Transverse colon (tissue), 3 donors: ENCODE data around the gene MYBL2.

ENCODE experiments used
- EP300 ChIP-seq: sonication (generic); formaldehyde crosslinking; IDR thresholded peaks from one replicate; pipeline ENCODE4 v1.6.1; 2017; ENCODE audit warnings: antibody characterized with exemption, low read depth
- POLR2A ChIP-seq: fragments of 450-650 bp; IDR thresholded peaks from one replicate; pipeline ENCODE4 v1.6.1; 2016; ENCODE audit warnings: antibody characterized with exemption, mild to moderate bottlenecking, moderate library complexity
- TF ChIP-seq, protein P1 (sequence below), 5 experiments: fragments of 200-600 bp in 3 of 5; fragments of 450-650 bp in 2 of 5; sonication (generic) in 3 of 5; IDR thresholded peaks; 1 replicate in 2 of 5; 2 replicates in 3 of 5; pipeline ENCODE4 v1.5.1; 2016 to 2017; ENCODE audit warnings: antibody characterized with exemption in 5 of 5, inconsistent platforms in 3 of 5, mild to moderate bottlenecking in 2 of 5, moderate library complexity in 1 of 5

- TF ChIP-seq, protein P1, sequence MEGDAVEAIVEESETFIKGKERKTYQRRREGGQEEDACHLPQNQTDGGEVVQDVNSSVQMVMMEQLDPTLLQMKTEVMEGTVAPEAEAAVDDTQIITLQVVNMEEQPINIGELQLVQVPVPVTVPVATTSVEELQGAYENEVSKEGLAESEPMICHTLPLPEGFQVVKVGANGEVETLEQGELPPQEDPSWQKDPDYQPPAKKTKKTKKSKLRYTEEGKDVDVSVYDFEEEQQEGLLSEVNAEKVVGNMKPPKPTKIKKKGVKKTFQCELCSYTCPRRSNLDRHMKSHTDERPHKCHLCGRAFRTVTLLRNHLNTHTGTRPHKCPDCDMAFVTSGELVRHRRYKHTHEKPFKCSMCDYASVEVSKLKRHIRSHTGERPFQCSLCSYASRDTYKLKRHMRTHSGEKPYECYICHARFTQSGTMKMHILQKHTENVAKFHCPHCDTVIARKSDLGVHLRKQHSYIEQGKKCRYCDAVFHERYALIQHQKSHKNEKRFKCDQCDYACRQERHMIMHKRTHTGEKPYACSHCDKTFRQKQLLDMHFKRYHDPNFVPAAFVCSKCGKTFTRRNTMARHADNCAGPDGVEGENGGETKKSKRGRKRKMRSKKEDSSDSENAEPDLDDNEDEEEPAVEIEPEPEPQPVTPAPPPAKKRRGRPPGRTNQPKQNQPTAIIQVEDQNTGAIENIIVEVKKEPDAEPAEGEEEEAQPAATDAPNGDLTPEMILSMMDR (IDR thresholded peaks at IDR 0.05): no peak
- TF ChIP-seq POLR2A (no peak), EP300 (no peak)
Measured at GRCh38 chr20:43665466-43666176, 1.3 kb upstream of the MYBL2 start.
